ENCODE results near the gene PCDHGA2. TPM values are rescaled to one million over a fixed set of nuclear protein-coding genes. Genes with fewer than 3 reads are reported as not detected.
A peak's percentile ranks its signal among the peaks of the same experiment; 100 is the strongest.

The PCDHGA2 gene
- total and polyA plus RNA-seq, 9 of the 15 experiments (the other 6 are each of a cell fraction or from before 2014, with no cell fraction given) = 0.07 to 0.27 (median 0.15) TPM; not detected in 2

- TF ChIP-seq, protein P1, sequence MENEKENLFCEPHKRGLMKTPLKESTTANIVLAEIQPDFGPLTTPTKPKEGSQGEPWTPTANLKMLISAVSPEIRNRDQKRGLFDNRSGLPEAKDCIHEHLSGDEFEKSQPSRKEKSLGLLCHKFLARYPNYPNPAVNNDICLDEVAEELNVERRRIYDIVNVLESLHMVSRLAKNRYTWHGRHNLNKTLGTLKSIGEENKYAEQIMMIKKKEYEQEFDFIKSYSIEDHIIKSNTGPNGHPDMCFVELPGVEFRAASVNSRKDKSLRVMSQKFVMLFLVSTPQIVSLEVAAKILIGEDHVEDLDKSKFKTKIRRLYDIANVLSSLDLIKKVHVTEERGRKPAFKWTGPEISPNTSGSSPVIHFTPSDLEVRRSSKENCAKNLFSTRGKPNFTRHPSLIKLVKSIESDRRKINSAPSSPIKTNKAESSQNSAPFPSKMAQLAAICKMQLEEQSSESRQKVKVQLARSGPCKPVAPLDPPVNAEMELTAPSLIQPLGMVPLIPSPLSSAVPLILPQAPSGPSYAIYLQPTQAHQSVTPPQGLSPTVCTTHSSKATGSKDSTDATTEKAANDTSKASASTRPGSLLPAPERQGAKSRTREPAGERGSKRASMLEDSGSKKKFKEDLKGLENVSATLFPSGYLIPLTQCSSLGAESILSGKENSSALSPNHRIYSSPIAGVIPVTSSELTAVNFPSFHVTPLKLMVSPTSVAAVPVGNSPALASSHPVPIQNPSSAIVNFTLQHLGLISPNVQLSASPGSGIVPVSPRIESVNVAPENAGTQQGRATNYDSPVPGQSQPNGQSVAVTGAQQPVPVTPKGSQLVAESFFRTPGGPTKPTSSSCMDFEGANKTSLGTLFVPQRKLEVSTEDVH (IDR thresholded peaks at IDR 0.05; ENCODE audit: low read depth, partially characterized antibody) = peak; percentile 21
- no peak for TF ChIP-seq ZNF277 (CRISPR knock-in tag; IDR thresholded peaks at IDR 0.05; ENCODE audit: borderline replicate concordance)
- TF ChIP-seq ZNF239 (CRISPR knock-in tag; IDR thresholded peaks at IDR 0.05) = no peak
- TF ChIP-seq, protein P2, sequence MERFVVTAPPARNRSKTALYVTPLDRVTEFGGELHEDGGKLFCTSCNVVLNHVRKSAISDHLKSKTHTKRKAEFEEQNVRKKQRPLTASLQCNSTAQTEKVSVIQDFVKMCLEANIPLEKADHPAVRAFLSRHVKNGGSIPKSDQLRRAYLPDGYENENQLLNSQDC (CRISPR knock-in tag; IDR thresholded peaks at IDR 0.05) = no peak
- TF ChIP-seq ZNF830 (CRISPR knock-in tag; IDR thresholded peaks at IDR 0.05) = peak; percentile 82; the same call in 1 of the 2 replicates
- no peak for TF ChIP-seq RREB1 (CRISPR knock-in tag; IDR thresholded peaks at IDR 0.05)
- TF ChIP-seq ZBTB9 (CRISPR knock-in tag; IDR thresholded peaks at IDR 0.05) = no peak
- TF ChIP-seq, protein P3, sequence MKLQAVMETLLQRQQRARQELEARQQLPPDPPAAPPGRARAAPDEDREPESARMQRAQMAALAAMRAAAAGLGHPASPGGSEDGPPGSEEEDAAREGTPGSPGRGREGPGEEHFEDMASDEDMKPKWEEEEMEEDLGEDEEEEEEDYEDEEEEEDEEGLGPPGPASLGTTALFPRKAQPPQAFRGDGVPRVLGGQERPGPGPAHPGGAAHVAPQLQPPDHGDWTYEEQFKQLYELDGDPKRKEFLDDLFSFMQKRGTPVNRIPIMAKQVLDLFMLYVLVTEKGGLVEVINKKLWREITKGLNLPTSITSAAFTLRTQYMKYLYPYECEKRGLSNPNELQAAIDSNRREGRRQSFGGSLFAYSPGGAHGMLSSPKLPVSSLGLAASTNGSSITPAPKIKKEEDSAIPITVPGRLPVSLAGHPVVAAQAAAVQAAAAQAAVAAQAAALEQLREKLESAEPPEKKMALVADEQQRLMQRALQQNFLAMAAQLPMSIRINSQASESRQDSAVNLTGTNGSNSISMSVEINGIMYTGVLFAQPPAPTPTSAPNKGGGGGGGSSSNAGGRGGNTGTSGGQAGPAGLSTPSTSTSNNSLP (IDR thresholded peaks at IDR 0.05; ENCODE audit: borderline replicate concordance, low read depth, low read length) = peak; percentile 33; the same call in 1 of the 2 replicates
- TF ChIP-seq MYC (IDR thresholded peaks at IDR 0.05; ENCODE audit: low read depth, low read length) = peak; percentile 12; the same call in 1 of the 2 replicates
- no peak for TF ChIP-seq MYC (CRISPR knock-in tag; IDR thresholded peaks at IDR 0.05; ENCODE audit: borderline replicate concordance, low read depth)
Measured at GRCh38 chr5:141320225-141321169, 18.1 kb upstream of the PCDHGA2 start, which contains the start of gene TAF7 (continued).
